ENCODE data around the gene COA3. TPM values are rescaled to one million over a fixed set of nuclear protein-coding genes. Genes with fewer than 3 reads are reported as not detected.
A peak's percentile ranks its signal among the peaks of the same experiment; 100 is the strongest.

Gene COA3
- total RNA-seq, 4 donors from 2014 or later: 68.5 to 156 (median 139) TPM

GRCh38 chr17:42809250-42809649 is 10.7 kb upstream of the COA3 start:
- H3K4me3 ChIP-seq: no peak overlapping the region
- peaks cover 0 to 18% (median 0%) of the 10 kb centered on the region in 4 donors for H3K4me1 ChIP-seq
- no peaks in the 10 kb centered on the region for H3K9me3 ChIP-seq
- peaks cover 0 to 48% (median 0%) of the 10 kb centered on the region in 3 donors for H3K36me3 ChIP-seq
- no peak for DNase-seq
- no peaks in the 10 kb centered on the region for H3K27me3 ChIP-seq
- TF ChIP-seq POLR2A (IDR thresholded peaks at IDR 0.05) (no peak), CTCF (IDR thresholded peaks at IDR 0.05) (no peak)
- H3K27ac ChIP-seq: peak overlapping the region in 1 of 4 donors; percentile 25

- no peak overlapping the region for H3K4me3 ChIP-seq
- no peaks in the 10 kb centered on the region for H3K9me3 ChIP-seq
- H3K27me3 ChIP-seq: no peaks in the 10 kb centered on the region
- H3K36me3 ChIP-seq: peaks cover 0 to 21% (median 0%) of the 10 kb centered on the region in 3 donors
- TF ChIP-seq POLR2A (IDR thresholded peaks at IDR 0.05) (no peak), CTCF (IDR thresholded peaks at IDR 0.05) (no peak)
- peak overlapping the region in 2 of 4 donors; percentile 15 to 72 for H3K27ac ChIP-seq
- peak in 1 of 3 donors; percentile 50 for DNase-seq
- H3K4me1 ChIP-seq: peaks cover 0 to 23% (median 0%) of the 10 kb centered on the region in 4 donors
These were observed 7.7 kb upstream of the COA3 start for GRCh38 chr17:42806249-42806648.

GRCh38 chr17:42804918-42805367 is 6.4 kb upstream of the COA3 start:
- peaks cover 0 to 23% (median 0%) of the 10 kb centered on the region in 4 donors for H3K4me1 ChIP-seq
- DNase-seq: peak in 1 of 3 donors; percentile 47

GRCh38 chr17:42803074-42803883 is 4.8 kb upstream of the COA3 start:
- TF ChIP-seq CTCF (IDR thresholded peaks at IDR 0.05) (no peak), POLR2A (IDR thresholded peaks at IDR 0.05) (no peak)

More at GRCh38 chr17:42804918-42805367, 6.4 kb upstream of the COA3 start:
- Histone ChIP-seq H3K9me3 (no peaks in the 10 kb centered on the region), H3K27ac (peak overlapping the region in 2 of 4 donors; percentile 15 to 72), H3K4me3 (no peak overlapping the region), H3K36me3 (peaks cover 0 to 8% (median 0%) of the 10 kb centered on the region in 3 donors), H3K27me3 (no peaks in the 10 kb centered on the region)
- TF ChIP-seq CTCF (IDR thresholded peaks at IDR 0.05) (no peak), POLR2A (IDR thresholded peaks at IDR 0.05) (no peak)

GRCh38 chr17:42798011-42798382 is 507 bp downstream of the COA3 start:
- Histone ChIP-seq H3K36me3 (peaks cover 0 to 5% (median 0%) of the 10 kb centered on the region in 3 donors), H3K9me3 (no peaks in the 10 kb centered on the region), H3K4me1 (peaks cover 0 to 29% (median 2%) of the 10 kb centered on the region in 4 donors), H3K27me3 (no peaks in the 10 kb centered on the region), H3K27ac (peak overlapping the region; percentile 68 to 93 (median 78)), H3K4me3 (peak overlapping the region; percentile 66 to 96 (median 84))
- DNase-seq: peak in 1 of 3 donors; percentile 42
- no peak for TF ChIP-seq CTCF (IDR thresholded peaks at IDR 0.05)
- TF ChIP-seq POLR2A (IDR thresholded peaks at IDR 0.05): no peak

More at GRCh38 chr17:42803074-42803883, 4.8 kb upstream of the COA3 start:
- H3K27me3 ChIP-seq: no peaks in the 10 kb centered on the region
- H3K27ac ChIP-seq: no peak overlapping the region
- H3K36me3 ChIP-seq: no peaks in the 10 kb centered on the region
- H3K4me1 ChIP-seq: peaks cover 0 to 28% (median 2%) of the 10 kb centered on the region in 4 donors
- DNase-seq: peak in 1 of 3 donors; percentile 21
- H3K9me3 ChIP-seq: no peaks in the 10 kb centered on the region
- no peak overlapping the region for H3K4me3 ChIP-seq

All from Peyer's patch (tissue), 4 donors.